HepG2 (cell line): Measurements from ENCODE around the gene CCDC106. TPM values are rescaled to one million over a fixed set of nuclear protein-coding genes. Genes with fewer than 3 reads are reported as not detected.

Experiments used
- ATF2 ChIP-seq: sonication (generic); formaldehyde crosslinking; IDR thresholded peaks from 2 replicates; pipeline ENCODE4 v1.4.0; 2020; ENCODE audit warnings: missing genetic modification reagents
- CBX1 ChIP-seq: IDR thresholded peaks from one replicate; pipeline ENCODE4 v1.6.1; 2016; ENCODE audit warnings: antibody characterized with exemption, low read depth
- CCAR2 ChIP-seq: fragments of 200-400 bp; formaldehyde crosslinking; optimal IDR thresholded peaks from 2 replicates; pipeline ENCODE3; 2018; ENCODE audit warnings: low read depth, mild to moderate bottlenecking, low read length, moderate library complexity
- CHCHD3 ChIP-seq: sonication (generic); formaldehyde crosslinking; IDR thresholded peaks from 2 replicates; pipeline ENCODE4 v1.8.0; 2022; ENCODE audit warnings: mild to moderate bottlenecking, missing genetic modification reagents, moderate library complexity
- FOXJ3 ChIP-seq: sonication (generic); formaldehyde crosslinking; IDR thresholded peaks from 2 replicates; pipeline ENCODE4 v1.4.0; 2020; ENCODE audit warnings: missing genetic modification reagents, mild to moderate bottlenecking, borderline replicate concordance
- GATA4 ChIP-seq: sonication (generic); IDR thresholded peaks from 2 replicates; pipeline ENCODE4 v1.6.1; 2016; ENCODE audit warnings: antibody characterized with exemption, low read depth, borderline replicate concordance
- HMGA1 ChIP-seq: sonication (generic); formaldehyde crosslinking; conservative IDR thresholded peaks from 2 replicates; pipeline ENCODE4 v1.4.0; 2020; ENCODE audit warnings: missing genetic modification reagents
- KAT8 ChIP-seq: IDR thresholded peaks from 2 replicates; pipeline ENCODE4 v1.6.1; 2016; ENCODE audit warnings: missing genetic modification reagents, missing compliant biosample characterization
- LCORL ChIP-seq, 2 experiments: fragments of 450-650 bp in 1 of 2; sonication (generic) in 1 of 2; formaldehyde crosslinking in 1 of 2; IDR thresholded peaks; 2 replicates each; pipeline versions ENCODE4 v1.5.0 to v1.6.1; 2017 to 2020; ENCODE audit warnings: antibody characterized with exemption in 1 of 2, missing genetic modification reagents in 1 of 2
- MIER2 ChIP-seq: IDR thresholded peaks from 2 replicates; pipeline ENCODE4 v1.6.1; 2016; ENCODE audit warnings: missing biosample characterization, missing genetic modification reagents
- RBM39 ChIP-seq: fragments of 200-400 bp; formaldehyde crosslinking; IDR thresholded peaks from one replicate; pipeline ENCODE4 v1.6.1; 2018; ENCODE audit warnings: antibody characterized with exemption, mild to moderate bottlenecking, low read depth, low read length; ENCODE audit not compliant: poor library complexity, severe bottlenecking
- RFX1 ChIP-seq: fragments of 450-650 bp; IDR thresholded peaks from 2 replicates; pipeline ENCODE4 v1.6.1; 2017
- RFXANK ChIP-seq: IDR thresholded peaks from 2 replicates; pipeline ENCODE4 v1.6.1; 2016
- SAFB2 ChIP-seq: sonication (generic); formaldehyde crosslinking; IDR thresholded peaks from 2 replicates; pipeline ENCODE4 v1.5.1; 2020; ENCODE audit warnings: missing genetic modification reagents, low read depth, mild to moderate bottlenecking, borderline replicate concordance
- THAP11 ChIP-seq: IDR thresholded peaks from 2 replicates; pipeline ENCODE4 v1.6.1; 2016; ENCODE audit warnings: missing biosample characterization, missing genetic modification reagents
- ZFY ChIP-seq: sonication (generic); formaldehyde crosslinking; IDR thresholded peaks from 2 replicates; pipeline ENCODE4 v1.4.0; 2020; ENCODE audit warnings: missing genetic modification reagents
- ZNF224 ChIP-seq: sonication (generic); formaldehyde crosslinking; IDR thresholded peaks from 2 replicates; pipeline ENCODE4 v1.5.0; 2020; ENCODE audit warnings: mild to moderate bottlenecking, missing genetic modification reagents
- ZNF350 ChIP-seq: sonication (generic); formaldehyde crosslinking; IDR thresholded peaks from 2 replicates; pipeline ENCODE4 v1.4.0; 2020; ENCODE audit warnings: mild to moderate bottlenecking, low read depth, missing genetic modification reagents, borderline replicate concordance
- ZNF607 ChIP-seq: sonication (generic); formaldehyde crosslinking; IDR thresholded peaks from 2 replicates; pipeline ENCODE4 v1.5.1; 2020; ENCODE audit warnings: missing genetic modification reagents, mild to moderate bottlenecking, borderline replicate concordance
- ZNF788 ChIP-seq: sonication (generic); formaldehyde crosslinking; IDR thresholded peaks from 2 replicates; pipeline ENCODE4 v1.5.0; 2020; ENCODE audit warnings: mild to moderate bottlenecking, missing genetic modification reagents, borderline replicate concordance
- polyA plus RNA-seq, 8 experiments: library from polyadenylated mRNA; depleted of rRNA in 3 of 8; stranded (reverse) in 7 of 8; unstranded in 1 of 8; fragments of >200 nt; fragmentation: Illumina TruSeq in 4 of 8; extraction: Trizol in 4 of 8; gene quantifications; 2 replicates each; pipeline versions ENCODE4 v1.2.1 to v1.2.3, GENCODE V29; 2011 to 2016; ENCODE audit warnings: low read depth in 4 of 8, missing spikeins in 1 of 8, mixed read lengths in 1 of 8; ENCODE audit not compliant: insufficient read depth in 1 of 8
- total RNA-seq, 5 experiments: library from RNA; depleted of rRNA; stranded (reverse); fragments of >200 nt; fragmentation: Illumina TruSeq; extraction: Trizol; gene quantifications; 2 replicates each; pipeline ENCODE4 v1.2.3, GENCODE V29; 2016; ENCODE audit warnings: low read depth in 1 of 5
- TF ChIP-seq, protein P1 (sequence below): sonication (generic); formaldehyde crosslinking; IDR thresholded peaks from 2 replicates; pipeline ENCODE4 v1.5.0; 2020; ENCODE audit warnings: mild to moderate bottlenecking, missing genetic modification reagents, borderline replicate concordance
- TF ChIP-seq, protein P2 (sequence below): sonication (generic); formaldehyde crosslinking; IDR thresholded peaks from 2 replicates; pipeline ENCODE4 v1.8.1; 2023; ENCODE audit warnings: mild to moderate bottlenecking, missing genetic modification reagents
- TF ChIP-seq, protein P3 (sequence below): sonication (generic); formaldehyde crosslinking; IDR thresholded peaks from 2 replicates; pipeline ENCODE4 v1.9.0; 2021; ENCODE audit warnings: missing genetic modification reagents, borderline replicate concordance

The CCDC106 gene
- total and polyA plus RNA-seq, 2 of the 13 experiments (the other 11 are each of a cell fraction or from before 2014, with no cell fraction given) = 4.7 to 8.8 TPM

DNA sequence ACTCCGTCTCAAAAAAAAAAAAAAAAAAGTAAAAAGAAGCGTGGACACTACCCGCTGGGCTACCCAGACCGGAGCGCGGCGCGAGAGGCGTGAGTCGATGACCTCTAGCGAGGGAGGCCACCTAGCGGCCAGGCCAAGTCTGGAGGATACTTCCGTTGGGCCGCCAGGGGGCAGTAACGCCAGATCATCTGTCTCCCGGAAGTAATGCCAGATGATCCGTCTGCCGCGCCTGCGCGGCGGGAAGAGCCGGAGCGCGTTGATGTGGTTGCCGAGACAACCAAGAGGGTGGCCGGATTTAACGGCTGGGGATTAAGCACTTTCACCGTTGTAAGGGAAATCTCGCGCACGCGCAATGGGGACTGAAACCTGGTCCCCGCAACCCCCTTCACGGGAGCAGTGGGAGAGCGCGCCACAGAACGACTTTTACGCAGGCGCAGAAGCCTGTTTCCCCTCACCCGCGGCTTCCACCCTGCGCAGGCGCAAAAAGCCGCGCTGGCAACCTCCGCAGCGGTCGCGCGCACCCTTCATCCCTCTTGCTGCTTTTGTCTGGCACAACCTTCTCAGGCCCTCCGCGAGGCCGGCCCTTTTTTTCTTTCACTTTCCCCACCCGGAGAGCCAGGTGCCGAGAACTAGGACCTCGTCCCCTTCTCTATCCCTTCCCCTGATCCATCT is 5.8 kb downstream of the CCDC106 start (continued):
- TF ChIP-seq, protein P1, sequence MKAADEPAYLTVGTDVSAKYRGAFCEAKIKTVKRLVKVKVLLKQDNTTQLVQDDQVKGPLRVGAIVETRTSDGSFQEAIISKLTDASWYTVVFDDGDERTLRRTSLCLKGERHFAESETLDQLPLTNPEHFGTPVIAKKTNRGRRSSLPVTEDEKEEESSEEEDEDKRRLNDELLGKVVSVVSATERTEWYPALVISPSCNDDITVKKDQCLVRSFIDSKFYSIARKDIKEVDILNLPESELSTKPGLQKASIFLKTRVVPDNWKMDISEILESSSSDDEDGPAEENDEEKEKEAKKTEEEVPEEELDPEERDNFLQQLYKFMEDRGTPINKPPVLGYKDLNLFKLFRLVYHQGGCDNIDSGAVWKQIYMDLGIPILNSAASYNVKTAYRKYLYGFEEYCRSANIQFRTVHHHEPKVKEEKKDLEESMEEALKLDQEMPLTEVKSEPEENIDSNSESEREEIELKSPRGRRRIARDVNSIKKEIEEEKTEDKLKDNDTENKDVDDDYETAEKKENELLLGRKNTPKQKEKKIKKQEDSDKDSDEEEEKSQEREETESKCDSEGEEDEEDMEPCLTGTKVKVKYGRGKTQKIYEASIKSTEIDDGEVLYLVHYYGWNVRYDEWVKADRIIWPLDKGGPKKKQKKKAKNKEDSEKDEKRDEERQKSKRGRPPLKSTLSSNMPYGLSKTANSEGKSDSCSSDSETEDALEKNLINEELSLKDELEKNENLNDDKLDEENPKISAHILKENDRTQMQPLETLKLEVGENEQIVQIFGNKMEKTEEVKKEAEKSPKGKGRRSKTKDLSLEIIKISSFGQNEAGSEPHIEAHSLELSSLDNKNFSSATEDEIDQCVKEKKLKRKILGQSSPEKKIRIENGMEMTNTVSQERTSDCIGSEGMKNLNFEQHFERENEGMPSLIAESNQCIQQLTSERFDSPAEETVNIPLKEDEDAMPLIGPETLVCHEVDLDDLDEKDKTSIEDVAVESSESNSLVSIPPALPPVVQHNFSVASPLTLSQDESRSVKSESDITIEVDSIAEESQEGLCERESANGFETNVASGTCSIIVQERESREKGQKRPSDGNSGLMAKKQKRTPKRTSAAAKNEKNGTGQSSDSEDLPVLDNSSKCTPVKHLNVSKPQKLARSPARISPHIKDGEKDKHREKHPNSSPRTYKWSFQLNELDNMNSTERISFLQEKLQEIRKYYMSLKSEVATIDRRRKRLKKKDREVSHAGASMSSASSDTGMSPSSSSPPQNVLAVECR (CRISPR knock-in tag) = peak; percentile 94
- TF ChIP-seq FOXJ3 (CRISPR knock-in tag) = peak; percentile 64; the same call in 1 of the 2 replicates
- TF ChIP-seq ATF2 (CRISPR knock-in tag) = peak; percentile 66; the same call in 1 of the 2 replicates
- TF ChIP-seq ZFY (CRISPR knock-in tag) = peak; percentile 63
- TF ChIP-seq KAT8 (CRISPR knock-in tag) = peak; percentile 94
- peak; percentile 63; the same call in 1 of the 2 replicates for TF ChIP-seq ZNF607 (CRISPR knock-in tag)
- peak; percentile 46 for TF ChIP-seq RBM39
- TF ChIP-seq THAP11 (CRISPR knock-in tag) = peak; percentile 91
- peak; percentile 61; the same call in 1 of the 2 replicates for TF ChIP-seq ZNF788
- TF ChIP-seq CCAR2 = no peak
- TF ChIP-seq GATA4 = peak; percentile 33; the same call in 1 of the 2 replicates
- no peak for TF ChIP-seq RFXANK (CRISPR knock-in tag)
- TF ChIP-seq RFX1 = peak; percentile 99
- no peak for TF ChIP-seq HMGA1
- no peak for TF ChIP-seq LCORL (IDR thresholded peaks at IDR 0.05)
- TF ChIP-seq LCORL (CRISPR knock-in tag; IDR thresholded peaks at IDR 0.05) = peak; percentile 75; the same call in 1 of the 2 replicates
- TF ChIP-seq, protein P2, sequence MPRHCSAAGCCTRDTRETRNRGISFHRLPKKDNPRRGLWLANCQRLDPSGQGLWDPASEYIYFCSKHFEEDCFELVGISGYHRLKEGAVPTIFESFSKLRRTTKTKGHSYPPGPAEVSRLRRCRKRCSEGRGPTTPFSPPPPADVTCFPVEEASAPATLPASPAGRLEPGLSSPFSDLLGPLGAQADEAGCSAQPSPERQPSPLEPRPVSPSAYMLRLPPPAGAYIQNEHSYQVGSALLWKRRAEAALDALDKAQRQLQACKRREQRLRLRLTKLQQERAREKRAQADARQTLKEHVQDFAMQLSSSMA (CRISPR knock-in tag) = no peak
- no peak for TF ChIP-seq CHCHD3 (CRISPR knock-in tag)
- peak; percentile 82 for TF ChIP-seq ZNF350 (CRISPR knock-in tag)
- no peak for TF ChIP-seq CBX1
- TF ChIP-seq ZNF224 (CRISPR knock-in tag) = no peak
- TF ChIP-seq, protein P3, sequence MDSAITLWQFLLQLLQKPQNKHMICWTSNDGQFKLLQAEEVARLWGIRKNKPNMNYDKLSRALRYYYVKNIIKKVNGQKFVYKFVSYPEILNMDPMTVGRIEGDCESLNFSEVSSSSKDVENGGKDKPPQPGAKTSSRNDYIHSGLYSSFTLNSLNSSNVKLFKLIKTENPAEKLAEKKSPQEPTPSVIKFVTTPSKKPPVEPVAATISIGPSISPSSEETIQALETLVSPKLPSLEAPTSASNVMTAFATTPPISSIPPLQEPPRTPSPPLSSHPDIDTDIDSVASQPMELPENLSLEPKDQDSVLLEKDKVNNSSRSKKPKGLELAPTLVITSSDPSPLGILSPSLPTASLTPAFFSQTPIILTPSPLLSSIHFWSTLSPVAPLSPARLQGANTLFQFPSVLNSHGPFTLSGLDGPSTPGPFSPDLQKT (CRISPR knock-in tag) = 0 out of 2 replicates have a peak, but pooled peaks have one; percentile 61
- TF ChIP-seq MIER2 (CRISPR knock-in tag) = peak; percentile 15; the same call in 1 of the 2 replicates
- no peak for TF ChIP-seq SAFB2 (CRISPR knock-in tag)
